Endothelial cell of hepatic sinusoid (primary cell): ENCODE data around the gene XK.

Experiments
- in situ Hi-C: cut with HindIII; loops from 2 replicates; pipeline ENCODE4 v1.10.0; 2017; ENCODE audit warnings: low sequenced_read_pairs

XK gene

GRCh38 chrX:37678574-37678973, 7.0 kb upstream of the XK start:
- in situ Hi-C loops = no loop called here

GRCh38 chrX:37679230-37679629, 6.4 kb upstream of the XK start:
- in situ Hi-C loops = no loop called here

GRCh38 chrX:37679888-37680287, 5.7 kb upstream of the XK start:
- in situ Hi-C loops = no loop called here

GRCh38 chrX:37684426-37684825, 1.2 kb upstream of the XK start:
- in situ Hi-C loops = no loop called here

GRCh38 chrX:37684973-37685372, 618 bp upstream of the XK start:
- in situ Hi-C loops = no loop called here

GRCh38 chrX:37686369-37686995, 891 bp downstream of the XK start:
- in situ Hi-C loops = no loop called here

GRCh38 chrX:37686996-37687395, 1.4 kb downstream of the XK start:
- in situ Hi-C loops = no loop called here

- in situ Hi-C loops = no loop called here
These were observed 4.5 kb downstream of the XK start for GRCh38 chrX:37690119-37690518.

- in situ Hi-C loops = no loop called here
These were observed 7.3 kb downstream of the XK start for GRCh38 chrX:37692918-37693317.

- in situ Hi-C loops = no loop called here
These were observed 11.7 kb downstream of the XK start for GRCh38 chrX:37697169-37697760.

GRCh38 chrX:37701588-37701987, 16.0 kb downstream of the XK start:
- in situ Hi-C loops = no loop called here

GRCh38 chrX:37711991-37712390, 26.4 kb downstream of the XK start:
- in situ Hi-C loops = no loop called here

- in situ Hi-C loops = no loop called here
These were observed 26.9 kb downstream of the XK start for GRCh38 chrX:37712458-37712857.

GRCh38 chrX:37714479-37714878, 28.9 kb downstream of the XK start:
- in situ Hi-C loops = no loop called here

- in situ Hi-C loops = no loop called here
These were observed 31.0 kb downstream of the XK start for GRCh38 chrX:37716602-37717001.

- in situ Hi-C loops = no loop called here
These were observed 32.1 kb downstream of the XK start for GRCh38 chrX:37717708-37718107.

GRCh38 chrX:37722595-37722994, 37.0 kb downstream of the XK start:
- in situ Hi-C loops = no loop called here

GRCh38 chrX:37726346-37726745, 40.8 kb downstream of the XK start:
- in situ Hi-C loops = no loop called here

GRCh38 chrX:37745354-37745753, 59.8 kb downstream of the XK start:
- in situ Hi-C loops = no loop called here

GRCh38 chrX:37745835-37746217, 60.2 kb downstream of the XK start:
- in situ Hi-C loops = no loop called here

GRCh38 chrX:37746218-37746941, 60.8 kb downstream of the XK start:
- in situ Hi-C loops = no loop called here

GRCh38 chrX:37746951-37747350, 61.4 kb downstream of the XK start:
- in situ Hi-C loops = no loop called here
